Mucosa of stomach (tissue), 1 donor: ENCODE measurements around the gene SNRPD1.

Experiments used
- H3K27me3 ChIP-seq: one replicate; pipeline ENCODE4 v1.7.0; 2013; ENCODE audit warnings: mild to moderate bottlenecking, low read length; ENCODE audit not compliant: control insufficient read depth, insufficient read depth
- H3K36me3 ChIP-seq: one replicate; pipeline ENCODE4 v1.7.0; 2013; ENCODE audit warnings: low read length; ENCODE audit not compliant: control insufficient read depth, insufficient read depth
- H3K4me1 ChIP-seq: one replicate; pipeline ENCODE4 v1.7.0; 2013; ENCODE audit warnings: mild to moderate bottlenecking, low read length; ENCODE audit not compliant: control insufficient read depth, insufficient read depth
- H3K4me3 ChIP-seq: one replicate; pipeline ENCODE4 v1.7.0; 2013; ENCODE audit warnings: low read length
- H3K9ac ChIP-seq: one replicate; pipeline ENCODE4 v1.7.0; 2013; ENCODE audit warnings: mild to moderate bottlenecking, low read length, moderate library complexity
- H3K9me3 ChIP-seq: one replicate; pipeline ENCODE4 v1.7.0; 2013; ENCODE audit warnings: mild to moderate bottlenecking, low read length, moderate library complexity; ENCODE audit not compliant: control insufficient read depth
- donor health status: Pancreatic carcinoma.

Gene SNRPD1

GRCh38 chr18:21682371-21683051 is 70.4 kb downstream of the SNRPD1 start:
- Histone ChIP-seq H3K27me3 (no peaks in the 10 kb centered on the region), H3K9ac (peak overlapping the region; percentile 45), H3K4me1 (peaks cover 22% of the 10 kb centered on the region), H3K4me3 (no peak overlapping the region), H3K9me3 (no peaks in the 10 kb centered on the region), H3K36me3 (no peaks in the 10 kb centered on the region)
